HEK293T (cell line): ENCODE measurements around the gene SIGLEC14.

ENCODE experiments used
- BHLHE40 ChIP-seq: fragments of 450-650 bp; IDR thresholded peaks from 2 replicates; pipeline ENCODE4 v1.6.1; 2016; ENCODE audit warnings: mild to moderate bottlenecking, moderate library complexity, borderline replicate concordance
- FOXA1 ChIP-seq: fragments of 450-650 bp; IDR thresholded peaks from 2 replicates; pipeline ENCODE4 v1.6.1; 2016; ENCODE audit warnings: mild to moderate bottlenecking
- FOXK2 ChIP-seq: fragments of 450-650 bp; IDR thresholded peaks from 2 replicates; pipeline ENCODE4 v1.6.1; 2016; ENCODE audit warnings: mild to moderate bottlenecking
- FOXM1 ChIP-seq: fragments of 450-650 bp; IDR thresholded peaks from 2 replicates; pipeline ENCODE4 v1.6.1; 2017; ENCODE audit warnings: mild to moderate bottlenecking, borderline replicate concordance
- HDGF ChIP-seq: fragments of 450-650 bp; IDR thresholded peaks from 2 replicates; pipeline ENCODE4 v1.6.1; 2017; ENCODE audit warnings: antibody characterized with exemption, borderline replicate concordance
- NFRKB ChIP-seq: fragments of 450-650 bp; IDR thresholded peaks from 2 replicates; pipeline ENCODE4 v1.6.1; 2016; ENCODE audit warnings: mild to moderate bottlenecking, moderate library complexity
- PKNOX1 ChIP-seq: fragments of 450-650 bp; IDR thresholded peaks from 2 replicates; pipeline ENCODE4 v1.6.1; 2016
- SP1 ChIP-seq: fragments of 450-650 bp; IDR thresholded peaks from 2 replicates; pipeline ENCODE4 v1.6.1; 2017
- SUZ12 ChIP-seq: fragments of 450-650 bp; IDR thresholded peaks from 2 replicates; pipeline ENCODE4 v1.6.1; 2016; ENCODE audit warnings: mild to moderate bottlenecking
- ZNF384 ChIP-seq: fragments of 450-650 bp; IDR thresholded peaks from 2 replicates; pipeline ENCODE4 v1.6.1; 2016

- no peak for TF ChIP-seq SP1
- TF ChIP-seq BHLHE40, result no peak
- no peak for TF ChIP-seq ZNF384
- TF ChIP-seq HDGF, result no peak
- TF ChIP-seq PKNOX1, result no peak
- no peak for TF ChIP-seq NFRKB
- no peak for TF ChIP-seq FOXA1
- no peak for TF ChIP-seq FOXM1
- TF ChIP-seq FOXK2, result no peak
- no peak for TF ChIP-seq SUZ12
Observed at GRCh38 chr19:51686171-51686570, 39.5 kb upstream of the SIGLEC14 start.
